Cerebellar cortex (tissue), 1 donor: Measurements from ENCODE around the gene PGA4.
"Not testable (repeated sequence)": the region's sequence is repeated elsewhere in the genome, so short reads cannot be mapped to it uniquely, and the experiment has no call there.

Source experiments
- DNase-seq: peaks from one replicate; pipeline ENCODE4 v3.0.0-alpha.2; 2015; ENCODE audit warnings: low spot score

Gene PGA4

GRCh38 chr11:61222047-61222446, at the start of gene PGA4:
TSS of gene PGA4 (plus strand) at chr11:61222347. CDS start at chr11:61222401, 54 bp downstream.
- not testable (repeated sequence) for DNase-seq

GRCh38 chr11:61172356-61172755, 49.8 kb upstream of the PGA4 start:
- no peak for DNase-seq

- DNase-seq: no peak
These were observed 49.3 kb upstream of the PGA4 start for GRCh38 chr11:61172888-61173287.

- no peak for DNase-seq
These were observed 48.7 kb upstream of the PGA4 start for GRCh38 chr11:61173456-61173855.

GRCh38 chr11:61174273-61174672, 47.9 kb upstream of the PGA4 start:
- DNase-seq: no peak

GRCh38 chr11:61174949-61175348, 47.2 kb upstream of the PGA4 start:
- DNase-seq: no peak

- DNase-seq: no peak
These were observed 45.7 kb upstream of the PGA4 start for GRCh38 chr11:61176446-61176845.

GRCh38 chr11:61180205-61180604, 41.9 kb upstream of the PGA4 start:
- DNase-seq: not testable (repeated sequence)

GRCh38 chr11:61181489-61181888, 40.7 kb upstream of the PGA4 start:
- no peak for DNase-seq

- no peak for DNase-seq
These were observed 38.5 kb upstream of the PGA4 start for GRCh38 chr11:61183645-61184044.

- DNase-seq: no peak
These were observed 35.6 kb upstream of the PGA4 start for GRCh38 chr11:61186504-61186903.

GRCh38 chr11:61187505-61188130, 34.5 kb upstream of the PGA4 start:
- peak; percentile 74 for DNase-seq

GRCh38 chr11:61189933-61190332, 32.2 kb upstream of the PGA4 start:
- no peak for DNase-seq

GRCh38 chr11:61193596-61193995, 28.6 kb upstream of the PGA4 start:
- DNase-seq: peak; percentile 23

- DNase-seq: peak; percentile 52
These were observed 27.9 kb upstream of the PGA4 start for GRCh38 chr11:61194169-61194671.

- peak; percentile 16 for DNase-seq
These were observed 27.0 kb upstream of the PGA4 start for GRCh38 chr11:61194981-61195695.

- peak; percentile 19 for DNase-seq
These were observed 26.4 kb upstream of the PGA4 start for GRCh38 chr11:61195719-61196118.

- no peak for DNase-seq
These were observed 23.8 kb upstream of the PGA4 start for GRCh38 chr11:61198361-61198760.

GRCh38 chr11:61198948-61199523, 23.1 kb upstream of the PGA4 start:
- no peak for DNase-seq

GRCh38 chr11:61201476-61201875, 20.7 kb upstream of the PGA4 start:
- DNase-seq: no peak

GRCh38 chr11:61202950-61203746, 19.0 kb upstream of the PGA4 start, which contains the start of gene PGA3:
TSS of gene PGA3 (plus strand) at chr11:61203515. CDS start at chr11:61203565, 50 bp downstream.
- not testable (repeated sequence) for DNase-seq

GRCh38 chr11:61203873-61204272, 18.3 kb upstream of the PGA4 start:
- DNase-seq: not testable (repeated sequence)
